ENCODE data around the gene ANXA6. TPM values are rescaled to one million over a fixed set of nuclear protein-coding genes. Genes with fewer than 3 reads are reported as not detected.
A peak's percentile ranks its signal among the peaks of the same experiment; 100 is the strongest.

ANXA6 gene
- total RNA-seq, 2 experiments from 2014 or later = 322 to 332 TPM

DNA sequence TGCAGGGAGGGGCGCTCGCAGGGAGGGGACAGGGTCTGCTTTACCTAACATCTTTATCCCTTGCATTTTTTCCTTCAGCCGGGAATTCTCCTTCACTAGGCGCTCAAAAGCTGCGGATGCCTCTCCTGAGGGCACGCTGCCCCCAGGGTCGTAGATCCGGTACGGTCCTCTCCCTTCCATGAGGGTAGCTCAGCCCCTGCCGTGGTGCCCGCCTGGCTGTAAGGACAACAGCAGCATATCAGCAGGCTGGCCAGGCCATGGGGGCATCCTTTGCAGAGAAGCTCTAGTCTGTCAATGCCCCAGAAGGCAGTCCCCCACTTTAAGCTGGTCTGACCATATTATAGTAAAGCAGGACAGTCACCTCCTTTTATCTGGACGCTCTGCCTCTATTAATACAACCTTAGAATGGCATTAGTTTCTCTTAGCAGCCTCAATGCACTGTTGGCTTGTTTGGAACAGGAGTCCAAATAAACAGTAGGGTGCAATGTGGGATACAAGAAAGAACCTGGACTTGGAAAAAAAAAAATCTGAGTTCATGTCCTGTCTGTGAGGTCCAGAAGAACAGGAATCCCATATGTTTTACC, 92.6 kb downstream of the ANXA6 start:
- ATAC-seq (no peak), DNase-seq (no peak)
- no peaks in the 10 kb centered on the region for H3K9me3 Mint-ChIP-seq (ENCODE audit: low read depth)
- peaks cover 96% of the 10 kb centered on the region for H3K36me3 Mint-ChIP-seq (ENCODE audit: low read depth)
- intact Hi-C loops (cut with DNase I, micrococcal nuclease) = loop anchor here in 1 of 2 experiments (5.0 kb wide), 1 partner anchor 32 kb away; no protein-coding TSS in a partner anchor
- H3K27ac Mint-ChIP-seq = peak overlapping the region; percentile 91
- no peaks in the 10 kb centered on the region for H3K27me3 Mint-ChIP-seq
- POLR2A ChIA-PET = interaction anchor here (1.2 to 2.0 kb wide), 2 partner anchors 13 to 14 kb away, joined by 4 to 21 read pairs; no protein-coding TSS in a partner anchor
- no peak overlapping the region for H3K4me3 Mint-ChIP-seq
- peaks cover 99% of the 10 kb centered on the region for H3K4me1 Mint-ChIP-seq
- CTCF ChIA-PET = interaction anchor here (0.8 to 2.2 kb wide), 9 partner anchors 11 to 176 kb away, joined by 3 to 11 read pairs (median 4); partner anchors contain the start of gene TNIP1

DNA sequence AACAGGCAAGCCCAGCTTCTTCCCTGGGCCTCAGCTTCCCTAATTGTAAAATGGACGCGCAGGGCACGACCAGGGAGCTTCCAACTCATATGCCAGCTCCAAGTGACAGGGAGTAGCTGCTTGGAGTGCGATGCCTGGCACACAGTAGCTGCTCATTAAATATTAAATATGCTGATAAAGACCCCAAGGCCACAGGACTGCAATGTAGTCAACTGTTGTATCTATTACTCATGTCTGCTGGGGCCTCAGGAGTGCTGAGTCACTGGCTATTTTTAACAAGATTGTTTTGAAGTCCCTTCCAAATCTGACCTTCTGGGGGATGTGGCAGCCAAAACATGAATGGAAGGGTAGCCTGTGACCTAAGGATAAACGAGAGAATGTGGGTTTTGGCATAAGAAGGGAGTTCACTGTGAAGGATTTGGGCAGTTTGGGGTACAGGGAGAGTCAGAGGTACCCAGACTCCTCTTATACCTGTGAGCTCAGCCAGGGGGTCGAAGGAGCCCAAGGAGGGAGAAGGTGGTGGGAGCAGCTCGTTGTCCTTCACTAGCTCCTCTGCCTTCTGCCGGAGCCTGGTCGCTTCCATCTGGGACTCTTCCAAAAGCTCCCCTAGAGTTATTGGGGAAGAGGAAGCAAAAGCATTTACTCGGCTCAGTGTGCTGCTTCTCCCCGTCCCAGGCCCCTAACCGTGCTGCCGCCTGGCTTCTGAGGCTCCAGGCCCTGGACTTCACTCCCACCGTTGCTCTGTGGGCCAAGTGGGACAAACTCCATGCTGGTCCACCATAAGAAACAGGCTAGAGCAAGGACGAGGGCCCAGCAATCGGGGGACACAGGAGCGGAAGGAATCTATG, 94.2 kb downstream of the ANXA6 start:
- CTCF ChIA-PET = interaction anchor here (0.8 to 3.6 kb wide), 4 partner anchors 11 to 87 kb away, joined by 3 to 32 read pairs (median 4); no protein-coding TSS in a partner anchor
- Mint-ChIP-seq H3K36me3 (ENCODE audit: low read depth) (peaks cover 95% of the 10 kb centered on the region), H3K9me3 (ENCODE audit: low read depth) (no peaks in the 10 kb centered on the region), H3K4me3 (no peak overlapping the region), H3K27ac (peak overlapping the region; percentile 87), H3K27me3 (no peaks in the 10 kb centered on the region), H3K4me1 (peaks cover 96% of the 10 kb centered on the region)
- ATAC-seq (no peak), DNase-seq (no peak)
- intact Hi-C loops (cut with DNase I, micrococcal nuclease) = loop anchor here in 1 of 2 experiments (5.0 kb wide), 1 partner anchor 34 kb away; no protein-coding TSS in a partner anchor
- POLR2A ChIA-PET = no interaction called here

- ChIA-PET CTCF (interaction anchor here (0.8 to 3.6 kb wide), 3 partner anchors 21 to 88 kb away, joined by 3 to 32 read pairs (median 4); no protein-coding TSS in a partner anchor), POLR2A (interaction anchor here (1.3 kb wide), 1 partner anchor 16 kb away, joined by 4 read pairs; no protein-coding TSS in a partner anchor)
- DNase-seq = no peak
- intact Hi-C loops (cut with DNase I, micrococcal nuclease) = loop anchor here in 1 of 2 experiments (5.0 kb wide), 1 partner anchor 35 kb away; no protein-coding TSS in a partner anchor
- peak overlapping the region; percentile 87 for H3K27ac Mint-ChIP-seq
- peaks cover 95% of the 10 kb centered on the region for H3K36me3 Mint-ChIP-seq (ENCODE audit: low read depth)
- no peak overlapping the region for H3K4me3 Mint-ChIP-seq
- H3K27me3 Mint-ChIP-seq = no peaks in the 10 kb centered on the region
- H3K4me1 Mint-ChIP-seq = peaks cover 88% of the 10 kb centered on the region
- no peaks in the 10 kb centered on the region for H3K9me3 Mint-ChIP-seq (ENCODE audit: low read depth)
- ATAC-seq = no peak
Measured at GRCh38 chr5:151062405-151063141, 95.0 kb downstream of the ANXA6 start.

DNA sequence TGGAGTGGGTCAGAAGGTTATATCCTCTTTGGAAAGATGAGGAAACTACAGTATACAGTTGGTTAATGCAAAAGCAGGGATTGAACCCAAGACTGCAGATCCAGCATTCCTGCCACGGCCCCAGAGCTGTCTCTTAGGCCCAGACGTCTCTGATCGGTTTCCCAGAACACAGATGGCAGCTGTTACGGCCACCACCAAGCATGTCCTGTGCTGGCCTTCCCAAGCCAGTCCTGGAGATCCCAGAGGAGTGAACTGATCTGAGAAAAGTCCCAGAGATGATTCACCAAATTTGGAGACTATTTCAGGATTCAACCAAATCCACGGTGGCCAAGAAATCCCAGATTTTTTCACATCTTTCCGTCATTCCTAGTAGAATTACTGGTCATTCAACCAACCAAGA, 96.8 kb downstream of the ANXA6 start:
- Mint-ChIP-seq H3K9me3 (ENCODE audit: low read depth) (no peaks in the 10 kb centered on the region), H3K4me1 (peaks cover 69% of the 10 kb centered on the region), H3K27me3 (no peaks in the 10 kb centered on the region), H3K4me3 (no peak overlapping the region), H3K36me3 (ENCODE audit: low read depth) (peaks cover 94% of the 10 kb centered on the region), H3K27ac (peak overlapping the region; percentile 90)
- ChIA-PET POLR2A (interaction anchor here (0.7 to 1.3 kb wide), 3 partner anchors 20 to 55 kb away, joined by 3 to 4 read pairs (median 4); partner anchors contain the start of gene TNIP1), CTCF (interaction anchor here (0.7 to 4.5 kb wide), 8 partner anchors 9 to 54 kb away, joined by 3 to 32 read pairs (median 4); no protein-coding TSS in a partner anchor)
- DNase-seq = no peak
- intact Hi-C loops (cut with DNase I, micrococcal nuclease) = loop anchor here (1.0 to 5.0 kb wide), 5 partner anchors 18 to 92 kb away; no protein-coding TSS in a partner anchor
- ATAC-seq = no peak

DNA sequence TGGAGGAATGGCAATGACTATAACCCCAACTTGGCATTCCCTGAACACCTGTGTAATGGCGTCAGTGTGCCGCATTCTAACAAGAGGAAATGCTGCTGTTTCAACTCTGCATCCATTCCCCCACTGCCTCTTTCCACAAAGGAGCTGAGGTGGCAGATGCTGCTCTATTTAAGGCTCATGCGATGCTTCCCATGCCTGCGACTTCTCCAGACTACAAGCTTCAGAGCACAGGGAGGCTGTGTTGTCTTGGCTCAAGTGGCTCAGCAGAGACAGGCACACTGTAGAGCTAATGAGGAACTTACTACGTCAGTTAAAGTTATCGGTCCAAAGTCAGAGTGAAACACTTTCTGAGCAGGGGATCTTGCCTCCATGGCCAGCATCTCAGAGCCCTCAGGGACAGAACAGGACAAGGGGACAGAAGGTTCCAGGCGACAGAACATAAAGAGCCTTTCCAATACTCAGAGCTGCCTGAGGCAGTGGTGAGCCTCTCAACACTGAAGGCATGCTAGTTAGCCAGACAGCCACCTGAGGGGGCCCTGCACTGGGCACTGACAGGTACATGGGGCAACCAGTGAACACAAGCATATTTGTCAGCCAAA, 98.6 kb downstream of the ANXA6 start:
- peaks cover 94% of the 10 kb centered on the region for H3K36me3 Mint-ChIP-seq (ENCODE audit: low read depth)
- peak overlapping the region; percentile 90 for H3K27ac Mint-ChIP-seq
- H3K4me1 Mint-ChIP-seq = peaks cover 53% of the 10 kb centered on the region
- DNase-seq (no peak), ATAC-seq (no peak)
- intact Hi-C loops (cut with DNase I, micrococcal nuclease) = loop anchor here in 1 of 2 experiments (2.0 kb wide), 1 partner anchor 56 kb away; no protein-coding TSS in a partner anchor
- H3K9me3 Mint-ChIP-seq (ENCODE audit: low read depth) = no peaks in the 10 kb centered on the region
- H3K27me3 Mint-ChIP-seq = no peaks in the 10 kb centered on the region
- H3K4me3 Mint-ChIP-seq = peak overlapping the region; percentile 36
- CTCF ChIA-PET = interaction anchor here (0.6 to 4.5 kb wide), 9 partner anchors 10 to 106 kb away, joined by 3 to 25 read pairs (median 4); no protein-coding TSS in a partner anchor
- POLR2A ChIA-PET = no interaction called here

DNA sequence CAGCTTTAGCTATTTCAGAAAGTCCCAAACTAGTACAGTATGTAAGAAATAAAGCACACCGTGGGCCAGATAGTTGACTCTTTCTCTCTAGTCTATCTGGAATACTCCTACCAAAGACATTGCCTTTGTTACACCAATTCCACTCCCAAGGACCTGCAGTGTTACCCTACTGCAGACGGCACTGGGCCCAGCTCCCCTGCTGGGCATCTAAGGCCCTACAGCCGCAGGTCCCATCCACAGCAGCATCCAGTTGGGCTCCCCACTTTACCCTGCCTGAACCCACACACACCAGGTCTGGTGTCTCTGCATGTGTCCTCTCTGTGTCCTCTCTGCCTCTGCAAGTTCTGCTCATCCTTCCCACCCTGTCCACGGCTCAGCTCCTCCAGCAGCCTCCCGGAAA, 99.3 kb downstream of the ANXA6 start:
- no peak for ATAC-seq

GRCh38 chr5:151056379-151057325, 100.9 kb downstream of the ANXA6 start:
- no peaks in the 10 kb centered on the region for H3K27me3 Mint-ChIP-seq

More for the DNA sequence above, 99.3 kb downstream of the ANXA6 start:
- Mint-ChIP-seq H3K4me1 (peaks cover 46% of the 10 kb centered on the region), H3K4me3 (no peak overlapping the region), H3K9me3 (ENCODE audit: low read depth) (no peaks in the 10 kb centered on the region), H3K27me3 (no peaks in the 10 kb centered on the region), H3K36me3 (ENCODE audit: low read depth) (peaks cover 93% of the 10 kb centered on the region), H3K27ac (peak overlapping the region; percentile 13)
- intact Hi-C loops (cut with DNase I, micrococcal nuclease) = loop anchor here in 1 of 2 experiments (2.0 kb wide), 1 partner anchor 56 kb away; no protein-coding TSS in a partner anchor
- POLR2A ChIA-PET = no interaction called here
- CTCF ChIA-PET = interaction anchor here (0.6 to 4.5 kb wide), 8 partner anchors 10 to 106 kb away, joined by 3 to 25 read pairs (median 4); no protein-coding TSS in a partner anchor
- DNase-seq = no peak

GRCh38 chr5:151055336-151055735, 102.2 kb downstream of the ANXA6 start:
- H3K27ac Mint-ChIP-seq = no peak overlapping the region
- H3K9me3 Mint-ChIP-seq (ENCODE audit: low read depth) = no peaks in the 10 kb centered on the region
- no peak overlapping the region for H3K4me3 Mint-ChIP-seq
- CTCF ChIA-PET = interaction anchor here (1.5 kb wide), 1 partner anchor 110 kb away, joined by 5 read pairs; no protein-coding TSS in a partner anchor
- ATAC-seq (no peak), DNase-seq (no peak)
- H3K4me1 Mint-ChIP-seq = peaks cover 21% of the 10 kb centered on the region
- peaks cover 89% of the 10 kb centered on the region for H3K36me3 Mint-ChIP-seq (ENCODE audit: low read depth)
- H3K27me3 Mint-ChIP-seq = no peaks in the 10 kb centered on the region
- POLR2A ChIA-PET = interaction anchor here (0.7 kb wide), 1 partner anchor 593 kb away, joined by 3 read pairs; no protein-coding TSS in a partner anchor
- intact Hi-C loops (cut with DNase I, micrococcal nuclease) = no loop called here

More at GRCh38 chr5:151056379-151057325, 100.9 kb downstream of the ANXA6 start:
- Mint-ChIP-seq H3K4me3 (no peak overlapping the region), H3K9me3 (ENCODE audit: low read depth) (no peaks in the 10 kb centered on the region), H3K27ac (no peak overlapping the region), H3K36me3 (ENCODE audit: low read depth) (peaks cover 93% of the 10 kb centered on the region), H3K4me1 (peaks cover 34% of the 10 kb centered on the region)
- CTCF ChIA-PET = interaction anchor here (0.6 to 4.5 kb wide), 4 partner anchors 8 to 95 kb away, joined by 3 to 25 read pairs (median 11); no protein-coding TSS in a partner anchor
- POLR2A ChIA-PET = no interaction called here
- ATAC-seq (no peak), DNase-seq (no peak)
- intact Hi-C loops (cut with DNase I, micrococcal nuclease) = no loop called here

- Mint-ChIP-seq H3K4me1 (peaks cover 15% of the 10 kb centered on the region), H3K27me3 (no peaks in the 10 kb centered on the region), H3K4me3 (no peak overlapping the region), H3K9me3 (ENCODE audit: low read depth) (no peaks in the 10 kb centered on the region), H3K27ac (no peak overlapping the region), H3K36me3 (ENCODE audit: low read depth) (peaks cover 89% of the 10 kb centered on the region)
- no peak for ATAC-seq
- no peak for DNase-seq
- CTCF ChIA-PET = interaction anchor here (1.5 kb wide), 1 partner anchor 110 kb away, joined by 5 read pairs; no protein-coding TSS in a partner anchor
- intact Hi-C loops (cut with DNase I, micrococcal nuclease) = loop anchor here in 1 of 2 experiments (5.0 kb wide), 1 partner anchor 33 kb away; no protein-coding TSS in a partner anchor
- POLR2A ChIA-PET = interaction anchor here (0.7 kb wide), 1 partner anchor 592 kb away, joined by 3 read pairs; no protein-coding TSS in a partner anchor
Measured at GRCh38 chr5:151054709-151055108, 102.9 kb downstream of the ANXA6 start.

Measured in activated CD4-positive, alpha-beta T cell treated with anti-CD3 and anti-CD28 coated beads for 36 hours (primary cell).